ENCODE data around the gene ZNF784. TPM values are rescaled to one million over a fixed set of nuclear protein-coding genes. Genes with fewer than 3 reads are reported as not detected.
A peak's percentile ranks its signal among the peaks of the same experiment; 100 is the strongest.

ZNF784 gene
- total and polyA plus RNA-seq, 2 of the 13 experiments (the other 11 are each of a cell fraction or from before 2014, with no cell fraction given), result 4.1 to 4.2 TPM

- TF ChIP-seq ZNF891 (CRISPR knock-in tag; IDR thresholded peaks at IDR 0.05), result peak; percentile 23; the same call in 1 of the 2 replicates
- TF ChIP-seq ZNF563 (CRISPR knock-in tag; IDR thresholded peaks at IDR 0.05), result no peak
- TF ChIP-seq POGZ (CRISPR knock-in tag; IDR thresholded peaks at IDR 0.05), result no peak
- no peak for TF ChIP-seq GMEB2 (CRISPR knock-in tag; IDR thresholded peaks at IDR 0.05; ENCODE audit: low read depth)
- no peak for TF ChIP-seq ZNF329 (CRISPR knock-in tag; IDR thresholded peaks at IDR 0.05; ENCODE audit: low read depth)
- TF ChIP-seq HDAC2 (CRISPR knock-in tag; IDR thresholded peaks at IDR 0.05), result no peak
- no peak for TF ChIP-seq PRPF4 (IDR thresholded peaks at IDR 0.05; ENCODE audit: low read depth, low read length, poor library complexity, severe bottlenecking)
- no peak for TF ChIP-seq ZNF484 (CRISPR knock-in tag; IDR thresholded peaks at IDR 0.05; ENCODE audit: borderline replicate concordance, low read depth)
- no peak for TF ChIP-seq ZNF660 (CRISPR knock-in tag; IDR thresholded peaks at IDR 0.05; ENCODE audit: borderline replicate concordance, low read depth)
- 0 out of 2 replicates have a peak, but pooled peaks have one; percentile 25 for TF ChIP-seq TARDBP (CRISPR knock-in tag; IDR thresholded peaks at IDR 0.05)
- no peak for TF ChIP-seq MATR3 (CRISPR knock-in tag; IDR thresholded peaks at IDR 0.05)
- TF ChIP-seq TCF7 (IDR thresholded peaks at IDR 0.05; ENCODE audit: low read depth), result no peak
- no peak for TF ChIP-seq MXI1 (IDR thresholded peaks at IDR 0.05; ENCODE audit: borderline replicate concordance, low read depth, low read length)
- TF ChIP-seq ZNF232 (CRISPR knock-in tag; IDR thresholded peaks at IDR 0.05; ENCODE audit: borderline replicate concordance), result no peak
- no peak for TF ChIP-seq ZNF256 (CRISPR knock-in tag; conservative IDR thresholded peaks at IDR 0.05)
- TF ChIP-seq ZNF747 (CRISPR knock-in tag; IDR thresholded peaks at IDR 0.05; ENCODE audit: borderline replicate concordance), result no peak
- TF ChIP-seq DR1 (CRISPR knock-in tag; IDR thresholded peaks at IDR 0.05), result no peak
- no peak for TF ChIP-seq ZNF772 (CRISPR knock-in tag; IDR thresholded peaks at IDR 0.05)
- TF ChIP-seq NCOR1 (IDR thresholded peaks at IDR 0.05; ENCODE audit: borderline replicate concordance, low read length), result no peak
- no peak for TF ChIP-seq GATAD2A (CRISPR knock-in tag; IDR thresholded peaks at IDR 0.05)
- TF ChIP-seq CAMTA2 (CRISPR knock-in tag; IDR thresholded peaks at IDR 0.05; ENCODE audit: borderline replicate concordance), result 0 out of 2 replicates have a peak, but pooled peaks have one; percentile 52
- TF ChIP-seq ARID2 (CRISPR knock-in tag; IDR thresholded peaks at IDR 0.05; ENCODE audit: borderline replicate concordance), result no peak
- no peak for TF ChIP-seq RBAK (CRISPR knock-in tag; IDR thresholded peaks at IDR 0.05)
- no peak for TF ChIP-seq SUZ12 (IDR thresholded peaks at IDR 0.05; ENCODE audit: low read depth, low read length)
- TF ChIP-seq ZNF792 (CRISPR knock-in tag; IDR thresholded peaks at IDR 0.05), result no peak
- no peak for TF ChIP-seq RBM39 (IDR thresholded peaks at IDR 0.05; ENCODE audit: low read depth, low read length, poor library complexity, severe bottlenecking)
- no peak for TF ChIP-seq FLYWCH1 (CRISPR knock-in tag; IDR thresholded peaks at IDR 0.05)
- TF ChIP-seq ZBTB38 (CRISPR knock-in tag; IDR thresholded peaks at IDR 0.05), result peak; percentile 95
- TF ChIP-seq RNF2 (conservative IDR thresholded peaks at IDR 0.05; ENCODE audit: low read depth), result no peak
- TF ChIP-seq, protein P1, sequence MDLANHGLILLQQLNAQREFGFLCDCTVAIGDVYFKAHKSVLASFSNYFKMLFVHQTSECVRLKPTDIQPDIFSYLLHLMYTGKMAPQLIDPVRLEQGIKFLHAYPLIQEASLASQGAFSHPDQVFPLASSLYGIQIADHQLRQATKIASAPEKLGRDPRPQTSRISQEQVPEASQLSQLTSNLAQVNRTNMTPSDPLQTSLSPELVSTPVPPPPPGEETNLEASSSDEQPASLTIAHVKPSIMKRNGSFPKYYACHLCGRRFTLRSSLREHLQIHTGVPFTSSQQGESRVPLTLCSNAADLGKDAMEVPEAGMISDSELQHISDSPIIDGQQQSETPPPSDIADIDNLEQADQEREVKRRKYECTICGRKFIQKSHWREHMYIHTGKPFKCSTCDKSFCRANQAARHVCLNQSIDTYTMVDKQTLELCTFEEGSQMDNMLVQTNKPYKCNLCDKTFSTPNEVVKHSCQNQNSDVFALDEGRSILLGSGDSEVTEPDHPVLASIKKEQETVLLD (CRISPR knock-in tag; IDR thresholded peaks at IDR 0.05; ENCODE audit: low read depth), result no peak
- TF ChIP-seq PCBP1 (IDR thresholded peaks at IDR 0.05; ENCODE audit: borderline replicate concordance, low read depth, low read length), result no peak
Observed at GRCh38 chr19:55640043-55640576, 15.7 kb upstream of the ZNF784 start (continued).

Measured in HepG2 (cell line).